ENCODE results near the gene SH3PXD2A. TPM values are rescaled to one million over a fixed set of nuclear protein-coding genes. Genes with fewer than 3 reads are reported as not detected.
A peak's percentile ranks its signal among the peaks of the same experiment; 100 is the strongest.

SH3PXD2A gene
- total RNA-seq, 4 donors from 2014 or later, result 26.5 to 56.9 (median 33.3) TPM

- 22 to 43% methylated on average over 1 to 4 of the region's 4 CpGs for WGBS, 2 donors (ENCODE audit: low coverage in 1 of 2)
- TF ChIP-seq POLR2AphosphoS5 (IDR thresholded peaks at IDR 0.05) (no peak), POLR2A (IDR thresholded peaks at IDR 0.05) (no peak), EP300 (IDR thresholded peaks at IDR 0.05; ENCODE audit: low read depth) (no peak), CTCF (IDR thresholded peaks at IDR 0.05) (no peak)
- peak; percentile 37 for DNase-seq
These were observed 42.9 kb downstream of the SH3PXD2A start for GRCh38 chr10:103812432-103812831.

GRCh38 chr10:103812004-103812403 is 43.4 kb downstream of the SH3PXD2A start:
- Histone ChIP-seq H3K36me3 (no peaks in the 10 kb centered on the region), H3K27me3 (no peaks in the 10 kb centered on the region), H3K4me3 (no peak overlapping the region), H3K9me3 (no peaks in the 10 kb centered on the region), H3K4me1 (peaks cover 10 to 50% (median 36%) of the 10 kb centered on the region in 4 donors), H3K27ac (peak overlapping the region; percentile 74 to 84 (median 80))
- TF ChIP-seq POLR2A (IDR thresholded peaks at IDR 0.05) (peak; percentile 51), CTCF (IDR thresholded peaks at IDR 0.05) (peak in 2 of 5 experiments; percentile 32 to 40), POLR2AphosphoS5 (IDR thresholded peaks at IDR 0.05) (peak in 2 of 3 donors; percentile 61 to 71), EP300 (IDR thresholded peaks at IDR 0.05; ENCODE audit: low read depth) (no peak)
- intact Hi-C loops (cut with DNase I; ENCODE audit: low total_unique reads), result no loop called here
- in situ Hi-C loops (cut with MboI; ENCODE audit: low pct_ligation_motif_present in 1 of 4, low pct_unique_long_range_greater_than_20kb in 1 of 4, low sequenced_read_pairs in 3 of 4), result no loop called here
- 43% methylated on average over 3 of the region's 3 CpGs; no CpG with 5 or more reads in 1 of the 2 donors for WGBS, 2 donors (ENCODE audit: low coverage in 1 of 2)
- DNase-seq, result peak; percentile 83

More at GRCh38 chr10:103812432-103812831, 42.9 kb downstream of the SH3PXD2A start:
- intact Hi-C loops (cut with DNase I; ENCODE audit: low total_unique reads) (no loop called here), in situ Hi-C loops (cut with MboI; ENCODE audit: low pct_ligation_motif_present in 1 of 4, low pct_unique_long_range_greater_than_20kb in 1 of 4, low sequenced_read_pairs in 3 of 4) (no loop called here)
- Histone ChIP-seq H3K4me1 (peaks cover 10 to 46% (median 36%) of the 10 kb centered on the region in 4 donors), H3K27me3 (no peaks in the 10 kb centered on the region), H3K4me3 (no peak overlapping the region), H3K36me3 (no peaks in the 10 kb centered on the region), H3K9me3 (no peaks in the 10 kb centered on the region), H3K27ac (peak overlapping the region; percentile 74 to 84 (median 80))

DNA sequence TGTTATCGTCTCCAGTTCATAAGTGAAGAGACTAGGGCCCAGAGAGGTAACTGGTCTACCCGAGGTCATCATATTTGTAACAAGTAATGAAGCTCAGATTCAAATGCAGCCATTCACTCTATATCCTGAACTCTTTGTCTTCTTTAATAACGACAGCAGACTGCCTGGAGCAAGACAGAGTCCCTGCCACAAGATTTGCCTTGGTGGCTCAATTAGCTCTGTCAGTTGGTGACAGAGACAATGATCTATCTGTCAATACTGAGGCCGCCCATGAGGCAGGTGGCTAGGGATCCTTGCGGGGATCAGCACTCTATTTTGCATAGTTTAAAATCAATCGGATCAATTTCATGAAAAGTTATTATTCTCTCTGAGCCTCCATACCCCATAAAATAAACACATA is 43.9 kb downstream of the SH3PXD2A start:
- TF ChIP-seq POLR2A (IDR thresholded peaks at IDR 0.05) (no peak), EP300 (IDR thresholded peaks at IDR 0.05; ENCODE audit: low read depth) (no peak), POLR2AphosphoS5 (IDR thresholded peaks at IDR 0.05) (no peak), CTCF (IDR thresholded peaks at IDR 0.05) (no peak)
- Histone ChIP-seq H3K4me3 (no peak overlapping the region), H3K9me3 (no peaks in the 10 kb centered on the region), H3K4me1 (peaks cover 15 to 55% (median 39%) of the 10 kb centered on the region in 4 donors), H3K27ac (peak overlapping the region; percentile 74 to 84 (median 80)), H3K27me3 (no peaks in the 10 kb centered on the region), H3K36me3 (no peaks in the 10 kb centered on the region)
- 71 to 81% methylated on average over 4 to 6 of the region's 6 CpGs for WGBS, 2 donors (ENCODE audit: low coverage in 1 of 2)
- in situ Hi-C loops (cut with MboI; ENCODE audit: low pct_ligation_motif_present in 1 of 4, low pct_unique_long_range_greater_than_20kb in 1 of 4, low sequenced_read_pairs in 3 of 4) (no loop called here), intact Hi-C loops (cut with DNase I; ENCODE audit: low total_unique reads) (no loop called here)
- DNase-seq, result no peak

DNA sequence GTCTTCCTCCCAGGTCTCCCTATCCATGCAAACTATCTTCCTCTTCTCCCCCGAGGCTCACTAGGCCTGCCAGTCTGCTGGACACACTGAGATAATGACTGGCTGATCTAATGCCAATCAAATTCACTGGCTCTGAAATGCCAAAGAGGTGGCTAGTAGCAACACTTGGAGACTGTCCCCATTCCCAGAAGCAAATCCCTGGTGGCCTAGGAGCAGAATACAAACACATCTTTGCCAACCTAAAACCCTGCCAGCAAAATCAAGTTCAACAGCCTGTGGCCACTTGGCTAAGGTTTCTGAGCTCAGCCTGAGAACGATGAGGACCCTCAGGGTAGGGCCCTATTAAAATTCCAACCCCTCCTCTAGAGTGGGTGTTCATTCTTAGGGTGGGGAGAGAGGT is 46.6 kb downstream of the SH3PXD2A start:
- DNase-seq, result no peak
- Histone ChIP-seq H3K4me1 (peaks cover 13 to 45% (median 26%) of the 10 kb centered on the region in 4 donors), H3K27ac (no peak overlapping the region), H3K27me3 (no peaks in the 10 kb centered on the region), H3K36me3 (no peaks in the 10 kb centered on the region), H3K9me3 (no peaks in the 10 kb centered on the region), H3K4me3 (no peak overlapping the region)
- TF ChIP-seq POLR2A (IDR thresholded peaks at IDR 0.05), result no peak
- no peak for TF ChIP-seq POLR2AphosphoS5 (IDR thresholded peaks at IDR 0.05)
- no peak for TF ChIP-seq EP300 (IDR thresholded peaks at IDR 0.05; ENCODE audit: low read depth)
- TF ChIP-seq CTCF (IDR thresholded peaks at IDR 0.05), result no peak
- 40 to 75% methylated on average over 1 to 2 of the region's 2 CpGs for WGBS, 2 donors (ENCODE audit: low coverage in 1 of 2)
- in situ Hi-C loops (cut with MboI; ENCODE audit: low pct_ligation_motif_present in 1 of 4, low pct_unique_long_range_greater_than_20kb in 1 of 4, low sequenced_read_pairs in 3 of 4), result no loop called here
- intact Hi-C loops (cut with DNase I; ENCODE audit: low total_unique reads), result no loop called here
